H1 (cell line): Measurements from ENCODE around the gene ITSN1. TPM values are rescaled to one million over a fixed set of nuclear protein-coding genes. Genes with fewer than 3 reads are reported as not detected.

Experiments
- CTCF ChIA-PET: fragments of 300-600 bp; sonication (Branson Sonifier 250); formaldehyde crosslinking; loops from one replicate; lab custom pipeline; 2021; ENCODE audit not compliant: partially characterized antibody; lab: Charles Lee
- POLR2A ChIA-PET: fragments of 300-600 bp; sonication (Branson Sonifier 250); formaldehyde crosslinking; loops from one replicate; lab custom pipeline; 2021; ENCODE audit warnings: inconsistent platforms; ENCODE audit not compliant: partially characterized antibody; lab: Charles Lee
- DNase-seq, 2 experiments: peaks; one replicate each; pipeline versions ENCODE4 v3.0.0 to v3.0.0-alpha.2; 2010 to 2022; ENCODE audit warnings: low spot score in 2 of 2, low read depth in 1 of 2, mixed read lengths in 1 of 2
- FAIRE-seq: peaks from 2 replicates; lab custom pipeline; 2011; peaks lifted over from hg19 to GRCh38; lab: Jason Lieb, UNC
- H2AFZ ChIP-seq: 2 replicates; pipeline ENCODE4 v1.8.1; 2012; ENCODE audit warnings: low read length, inconsistent platforms
- H2AK5ac ChIP-seq: 2 replicates; pipeline ENCODE4 v1.6.1; 2013; ENCODE audit warnings: low read depth, low read length
- H2BK120ac ChIP-seq: replicated peaks from 2 replicates; pipeline ENCODE3; 2013; ENCODE audit warnings: low read depth, low read length, inconsistent platforms
- H2BK12ac ChIP-seq: 2 replicates; pipeline ENCODE4 v1.6.1; 2013; ENCODE audit warnings: low read depth, low read length
- H2BK15ac ChIP-seq: 2 replicates; pipeline ENCODE4 v1.6.1; 2013; ENCODE audit warnings: low read length
- H2BK20ac ChIP-seq: 2 replicates; pipeline ENCODE4 v1.6.1; 2013; ENCODE audit warnings: low read length
- H2BK5ac ChIP-seq: 2 replicates; pipeline ENCODE4 v1.6.1; 2013; ENCODE audit warnings: low read depth, low read length
- H3K14ac ChIP-seq: 2 replicates; pipeline ENCODE4 v1.6.1; 2013; ENCODE audit warnings: inconsistent platforms; ENCODE audit not compliant: insufficient read length
- H3K18ac ChIP-seq: 2 replicates; pipeline ENCODE4 v1.6.1; 2013; ENCODE audit warnings: low read length; ENCODE audit errors: extremely low read depth
- H3K23ac ChIP-seq: 2 replicates; pipeline ENCODE4 v1.6.1; 2013; ENCODE audit warnings: inconsistent platforms; ENCODE audit not compliant: insufficient read length
- H3K23me2 ChIP-seq: 2 replicates; pipeline ENCODE4 v1.6.1; 2013; ENCODE audit warnings: low read depth, low read length
- H3K27ac ChIP-seq: 2 replicates; pipeline ENCODE4 v1.6.1; 2011; ENCODE audit warnings: low read depth, low read length, inconsistent platforms
- H3K27me3 ChIP-seq, 4 experiments: replicated peaks in 1 of 4; 1 replicate in 1 of 4; 2 replicates in 3 of 4; pipeline versions ENCODE4 v1.6.1 to v1.8.1; 2011 to 2013; ENCODE audit warnings: low read length in 3 of 4, mild to moderate bottlenecking in 3 of 4, inconsistent platforms in 2 of 4, mixed read lengths in 2 of 4, moderate library complexity in 1 of 4; ENCODE audit not compliant: control insufficient read depth in 3 of 4, insufficient read depth in 3 of 4; ENCODE audit errors: extremely low read depth in 1 of 4
- H3K36me3 ChIP-seq, 4 experiments: 2 replicates each; pipeline versions ENCODE4 v1.6.1 to v1.8.1; 2011 to 2013; ENCODE audit warnings: mild to moderate bottlenecking in 4 of 4, low read length in 3 of 4, moderate library complexity in 2 of 4, control low read depth in 1 of 4, inconsistent platforms in 1 of 4; ENCODE audit not compliant: insufficient read depth in 4 of 4, control insufficient read depth in 2 of 4
- H3K4ac ChIP-seq: replicated peaks from 2 replicates; pipeline ENCODE3; 2013; ENCODE audit warnings: low read length, low read depth, mixed read lengths, inconsistent platforms; ENCODE audit not compliant: insufficient read length
- H3K4me1 ChIP-seq, 4 experiments: replicated peaks in 1 of 4; 1 replicate in 1 of 4; 2 replicates in 3 of 4; pipeline versions ENCODE4 v1.6.1 to v1.8.1; 2011 to 2013; ENCODE audit warnings: low read length in 3 of 4, inconsistent platforms in 2 of 4, mixed read lengths in 1 of 4; ENCODE audit not compliant: insufficient read depth in 4 of 4, control insufficient read depth in 3 of 4
- H3K4me2 ChIP-seq, 2 experiments: 2 replicates each; pipeline versions ENCODE4 v1.6.1 to v1.8.1; 2011 to 2013; ENCODE audit warnings: low read depth in 2 of 2, low read length in 2 of 2, control low read depth in 1 of 2, inconsistent platforms in 1 of 2, mild to moderate bottlenecking in 1 of 2; ENCODE audit not compliant: insufficient read depth in 1 of 2
- H3K4me3 ChIP-seq, 4 experiments: fragments of 200-600, 300-600 bp in 1 of 4; sonication (generic), shearing (Covaris generic), sonication (Bioruptor Twin) in 1 of 4; 2 replicates each; pipeline versions ENCODE4 v1.5.1 to v1.8.1; 2011 to 2016; ENCODE audit warnings: low read length in 4 of 4, low read depth in 3 of 4, control low read depth in 2 of 4, inconsistent platforms in 2 of 4, mild to moderate bottlenecking in 2 of 4, mixed read lengths in 1 of 4, moderate library complexity in 1 of 4; ENCODE audit not compliant: insufficient read depth in 2 of 4; ENCODE audit errors: extremely low read depth in 1 of 4
- H3K56ac ChIP-seq: replicated peaks from 2 replicates; pipeline ENCODE3; 2013; ENCODE audit warnings: low read depth, mild to moderate bottlenecking, mixed read lengths, low read length, inconsistent platforms; ENCODE audit not compliant: insufficient read length
- H3K79me1 ChIP-seq: 2 replicates; pipeline ENCODE4 v1.6.1; 2013; ENCODE audit warnings: low read depth, low read length, control low read depth
- H3K79me2 ChIP-seq, 2 experiments: 2 replicates each; pipeline versions ENCODE4 v1.6.1 to v1.8.1; 2012 to 2013; ENCODE audit warnings: low read length in 2 of 2, mild to moderate bottlenecking in 2 of 2, inconsistent platforms in 1 of 2; ENCODE audit not compliant: insufficient read depth in 2 of 2, control insufficient read depth in 1 of 2
- H3K9ac ChIP-seq, 4 experiments: replicated peaks in 1 of 4; 1 replicate in 1 of 4; 2 replicates in 3 of 4; pipeline versions ENCODE4 v1.6.1 to v1.8.1; 2011 to 2013; ENCODE audit warnings: low read depth in 3 of 4, low read length in 3 of 4, control low read depth in 2 of 4, mild to moderate bottlenecking in 2 of 4, moderate library complexity in 2 of 4, inconsistent platforms in 1 of 4; ENCODE audit errors: extremely low read depth in 1 of 4
- H3K9me3 ChIP-seq, 2 experiments: 2 replicates each; pipeline versions ENCODE4 v1.6.1 to v1.8.1; 2012 to 2013; ENCODE audit warnings: mild to moderate bottlenecking in 2 of 2, moderate library complexity in 2 of 2, control low read depth in 1 of 2, inconsistent platforms in 1 of 2, low read depth in 1 of 2, low read length in 1 of 2, mixed read lengths in 1 of 2; ENCODE audit not compliant: insufficient read depth in 2 of 2
- H4K20me1 ChIP-seq, 2 experiments: replicated peaks in 1 of 2; 2 replicates each; pipeline versions ENCODE3 to v1.8.1; 2011 to 2013; ENCODE audit warnings: inconsistent platforms in 2 of 2, low read length in 2 of 2, mild to moderate bottlenecking in 1 of 2; ENCODE audit not compliant: insufficient read depth in 2 of 2, control insufficient read depth in 1 of 2
- H4K5ac ChIP-seq: 2 replicates; pipeline ENCODE4 v1.6.1; 2013; ENCODE audit warnings: low read length, low read depth, mixed read lengths, inconsistent platforms; ENCODE audit not compliant: insufficient read length
- H4K8ac ChIP-seq: 2 replicates; pipeline ENCODE4 v1.8.0; 2013; ENCODE audit warnings: mild to moderate bottlenecking, moderate library complexity, low read length, inconsistent platforms; ENCODE audit not compliant: insufficient read depth; ENCODE audit errors: extremely low read depth
- H4K91ac ChIP-seq: replicated peaks from 2 replicates; pipeline ENCODE3; 2013; ENCODE audit warnings: low read length, mixed read lengths, inconsistent platforms; ENCODE audit not compliant: insufficient read length
- GTF2F1 ChIP-seq: IDR thresholded peaks from 2 replicates; pipeline ENCODE4 v1.6.1; 2012; ENCODE audit warnings: low read depth, low read length, improper control_type of control experiment, borderline replicate concordance
- KDM4A ChIP-seq: IDR thresholded peaks from one replicate; pipeline ENCODE4 v1.7.1; 2012; ENCODE audit warnings: low read depth, mild to moderate bottlenecking, moderate library complexity, low read length, inconsistent platforms; ENCODE audit not compliant: severe bottlenecking
- PHF8 ChIP-seq: fragments of 200-600 bp; sonication (generic); conservative IDR thresholded peaks from 2 replicates; pipeline ENCODE4 v1.7.1; 2012; ENCODE audit warnings: low read depth, mild to moderate bottlenecking, inconsistent platforms, low read length, moderate library complexity
- POLR2AphosphoS5 ChIP-seq: IDR thresholded peaks from 2 replicates; pipeline ENCODE4 v1.6.1; 2011; ENCODE audit warnings: low read depth, low read length
- SP4 ChIP-seq: IDR thresholded peaks from 2 replicates; pipeline ENCODE4 v1.6.1; 2012; ENCODE audit warnings: low read length, inconsistent platforms
- WGBS, 2 experiments: shearing (Covaris generic) in 1 of 2; methylation state at CpG; one replicate each; pipeline versions ENCODE4 v1.1.6 to v1.1.7; 2013 to 2015; ENCODE audit warnings: low lambda C conversion rate in 2 of 2, mixed read lengths in 2 of 2, inconsistent platforms in 1 of 2, low coverage in 1 of 2, missing lambda C conversion rate in 1 of 2; ENCODE audit not compliant: insufficient replicate concordance in 2 of 2, insufficient coverage in 1 of 2, insufficient read length in 1 of 2; ENCODE audit errors: extremely low coverage in 1 of 2, missing lambda C conversion rate in 1 of 2; 5-methylcytosine and 5-hydroxymethylcytosine counted together
- polyA plus RNA-seq, 7 experiments: library from polyadenylated mRNA; depleted of rRNA in 3 of 7; stranded (reverse) in 5 of 7; unstranded in 2 of 7; fragments of >200 nt in 5 of 7; fragments of 200-250 nt in 2 of 7; gene quantifications; 1 replicate in 5 of 7; 2 replicates in 1 of 7; 4 replicates in 1 of 7; pipeline versions ENCODE4 v1.2.1 to v1.2.3, GENCODE V29; 2011 to 2013; ENCODE audit warnings: missing spikeins in 2 of 7, mixed read lengths in 2 of 7
- total RNA-seq: library from RNA; stranded (reverse); fragmentation: NEBNext Ultra II Directional; extraction: Animal tissue kit (Norgen Biotek cat#: 25700); gene quantifications from 2 replicates; pipeline ENCODE4 v1.2.1, GENCODE V29; 2021

The ITSN1 gene
- total and polyA plus RNA-seq, 2 of the 8 experiments (the other 6 are each of a cell fraction or from before 2014, with no cell fraction given): 60.8 to 78.1 TPM

DNA sequence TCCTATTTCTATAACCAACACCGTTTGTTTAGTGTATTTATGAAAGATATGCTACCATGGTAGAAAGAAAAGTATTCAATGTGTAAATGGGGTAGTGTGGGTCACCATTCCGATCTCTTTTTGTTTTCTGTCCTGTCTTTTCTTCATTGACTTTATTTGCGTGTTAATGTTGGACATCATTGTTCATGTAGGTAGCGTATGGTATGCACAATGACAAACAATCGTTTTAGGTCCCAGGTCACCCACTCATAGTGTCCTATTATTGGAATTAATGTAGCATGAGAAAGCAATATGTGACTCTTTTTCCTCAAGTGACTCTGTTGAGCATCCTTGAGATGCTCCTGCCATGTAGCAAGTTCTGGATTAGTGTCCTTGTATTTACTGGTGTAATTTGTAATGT, 247.9 kb downstream of the ITSN1 start:
- H3K9me3 ChIP-seq: no peaks in the 10 kb centered on the region
- H3K27me3 ChIP-seq: no peaks in the 10 kb centered on the region
- no peaks in the 10 kb centered on the region for H3K79me1 ChIP-seq
- no peak overlapping the region for H2BK12ac ChIP-seq
- ChIA-PET POLR2A (no interaction called here), CTCF (interaction anchor here (1.4 kb wide), 1 partner anchor 12 kb away, joined by 3 read pairs; no protein-coding TSS in a partner anchor)
- H2BK15ac ChIP-seq: no peak overlapping the region
- H4K5ac ChIP-seq: no peak overlapping the region
- H3K4me2 ChIP-seq: no peak overlapping the region
- H3K9ac ChIP-seq: no peak overlapping the region
- H3K27ac ChIP-seq: no peak overlapping the region
- H2BK5ac ChIP-seq: no peak overlapping the region
- H3K4me1 ChIP-seq: peaks cover under 1 to 7% (median 4%) of the 10 kb centered on the region in 4 experiments
- H3K36me3 ChIP-seq: no peaks in the 10 kb centered on the region
- H3K79me2 ChIP-seq: no peaks in the 10 kb centered on the region
- H2AFZ ChIP-seq: no peak overlapping the region
- no peak overlapping the region for H2AK5ac ChIP-seq
- H3K56ac ChIP-seq: no peak overlapping the region
- H3K4me3 ChIP-seq: no peak overlapping the region
- no peak overlapping the region for H3K14ac ChIP-seq
- H2BK20ac ChIP-seq: no peak overlapping the region
- H3K4ac ChIP-seq: no peak overlapping the region
- H3K18ac ChIP-seq: no peak overlapping the region
- DNase-seq (no peak), FAIRE-seq (no peak)
- WGBS, 2 experiments: 89% methylated on average over 5 of the region's 5 CpGs; no CpG with 5 or more reads in 1 of the 2 experiments
- no peaks in the 10 kb centered on the region; the same call in 1 of the 2 replicates for H3K23me2 ChIP-seq
- H2BK120ac ChIP-seq: no peak overlapping the region
- no peak overlapping the region for H3K23ac ChIP-seq
- peaks cover 0 to under 1% of the 10 kb centered on the region in 2 experiments for H4K20me1 ChIP-seq
- H4K91ac ChIP-seq: no peak overlapping the region
- H4K8ac ChIP-seq: no peak overlapping the region
- no peak for TF ChIP-seq POLR2AphosphoS5
- TF ChIP-seq GTF2F1: no peak
- TF ChIP-seq SP4: no peak
- TF ChIP-seq PHF8: no peak
- no peak for TF ChIP-seq KDM4A
